OCI-M2 (cell line): ENCODE measurements around the gene MYORG.

Experiments used
- DNase-seq: peaks from one replicate; lab custom pipeline; 2025; ENCODE audit not compliant: unreplicated experiment; lab: John Stamatoyannopoulos, UW

Gene MYORG

DNA sequence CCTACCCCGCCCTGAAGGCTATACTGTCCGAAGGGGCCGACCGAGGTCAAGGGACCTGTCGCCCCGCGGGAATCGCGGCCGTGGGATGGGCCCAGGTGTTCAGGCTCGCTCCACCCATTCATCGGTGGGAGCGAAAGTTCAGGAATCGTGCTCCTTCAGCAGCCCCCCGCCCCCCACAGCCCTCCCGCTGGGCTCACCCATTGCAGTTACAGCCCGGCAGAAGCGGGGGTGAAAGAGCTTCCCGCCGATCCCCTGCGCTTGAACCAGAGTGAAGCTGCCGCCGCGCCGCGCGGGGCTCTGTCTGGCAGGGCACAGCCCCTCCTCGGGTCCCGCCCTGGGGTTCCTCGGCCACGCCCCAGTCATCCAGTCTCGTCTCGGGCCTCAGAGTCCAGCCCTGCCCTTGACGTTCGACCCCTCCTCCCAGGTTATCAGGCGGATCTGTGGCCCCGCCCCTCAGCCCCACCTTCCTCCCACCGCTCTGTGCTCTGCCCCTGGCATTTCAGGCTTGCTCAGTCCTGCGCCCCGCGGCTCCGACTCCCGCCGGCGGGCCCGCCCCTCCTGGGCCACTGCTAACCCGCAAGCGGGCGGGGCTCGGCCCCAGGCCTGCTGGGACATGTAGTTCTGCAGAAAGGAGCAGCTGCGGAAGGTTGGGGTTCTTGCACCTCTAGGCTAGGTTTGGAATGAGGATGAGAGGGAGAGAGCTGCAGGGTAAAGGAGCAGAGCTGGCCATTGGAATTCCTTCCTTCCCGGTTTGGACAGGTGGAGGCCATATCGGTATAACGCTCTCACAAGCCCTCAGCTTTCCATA is at the start of gene MYORG:
TSS of gene MYORG (minus strand) at position 303 of the 808 bp plus-strand sequence. CDS start 3,955 bp downstream, outside the sequence.
- peak; percentile 72 for DNase-seq

- no peak for DNase-seq
These were observed 43.2 kb upstream of the MYORG start for GRCh38 chr9:34419716-34420504.

- DNase-seq: no peak
These were observed 41.0 kb upstream of the MYORG start for GRCh38 chr9:34417734-34418133.

DNA sequence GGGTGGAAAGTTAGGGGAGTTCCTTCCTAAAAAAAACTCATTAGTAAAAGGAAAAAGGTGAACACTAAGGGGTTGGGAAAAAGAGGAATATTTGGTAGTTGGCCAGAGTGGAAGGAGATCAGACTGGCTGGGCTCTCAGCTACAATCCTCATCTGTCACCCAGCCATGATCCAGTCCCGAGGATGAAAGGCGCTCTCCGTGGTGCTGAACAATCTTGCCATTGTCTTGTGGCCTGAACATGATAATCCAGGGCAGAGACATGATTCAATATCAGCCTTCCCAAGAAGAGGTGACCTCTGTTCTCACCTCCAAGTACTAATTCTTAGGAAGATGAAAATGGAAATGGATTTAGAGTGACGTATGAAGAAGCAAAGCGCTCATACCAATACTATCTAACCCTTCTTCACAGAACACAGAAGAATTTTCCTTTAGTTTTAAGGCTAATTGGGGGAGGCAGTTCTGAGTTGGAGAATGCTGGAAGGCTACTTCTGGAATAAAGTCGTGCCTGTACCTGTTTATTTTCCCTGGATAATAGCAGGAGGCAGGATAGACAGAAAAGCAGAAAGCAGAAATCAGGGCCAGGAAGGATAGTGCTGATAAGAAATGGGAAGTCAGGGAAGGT is 36.6 kb upstream of the MYORG start:
- peak; percentile 33 for DNase-seq

DNA sequence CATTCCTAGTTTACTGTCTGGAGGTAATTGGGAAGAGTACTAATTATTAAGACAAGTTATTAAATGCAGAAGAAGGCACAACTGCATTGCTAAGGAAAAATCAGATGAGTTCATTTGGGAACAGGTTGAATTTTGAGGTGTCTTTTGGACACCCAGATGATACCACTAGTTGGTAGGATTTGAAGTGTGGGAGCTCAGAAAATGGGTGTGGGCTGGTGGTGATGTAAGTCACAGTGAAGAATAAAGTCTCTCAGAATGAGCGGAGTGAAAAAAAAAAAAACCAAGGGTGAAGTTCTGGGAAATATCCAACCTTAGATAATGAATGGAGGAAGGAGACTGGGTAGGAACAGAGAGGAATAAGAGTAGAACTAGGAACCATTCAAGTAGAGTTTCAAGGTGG is 35.6 kb upstream of the MYORG start:
- DNase-seq: no peak

GRCh38 chr9:34409154-34409553 is 32.5 kb upstream of the MYORG start:
- DNase-seq: no peak

DNA sequence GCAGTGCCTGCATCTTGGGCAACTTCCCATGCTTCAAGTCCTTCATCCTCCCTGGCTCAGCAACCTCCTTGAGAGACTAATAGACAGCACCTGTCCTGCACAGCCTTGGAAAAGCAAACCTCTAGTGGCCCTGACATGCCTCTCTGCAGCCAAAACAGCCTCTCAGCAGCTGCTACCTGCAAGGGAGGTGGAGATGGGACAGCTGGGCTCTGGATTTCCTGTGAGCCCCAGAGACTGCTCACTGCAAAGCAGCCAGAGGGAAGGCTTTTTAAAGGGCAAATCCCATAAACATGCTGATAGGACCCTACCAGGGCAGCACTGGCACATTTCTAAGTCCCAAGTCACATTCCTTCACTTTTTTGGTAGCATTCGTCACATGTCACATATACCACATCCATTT is 31.5 kb upstream of the MYORG start:
- no peak for DNase-seq

DNA sequence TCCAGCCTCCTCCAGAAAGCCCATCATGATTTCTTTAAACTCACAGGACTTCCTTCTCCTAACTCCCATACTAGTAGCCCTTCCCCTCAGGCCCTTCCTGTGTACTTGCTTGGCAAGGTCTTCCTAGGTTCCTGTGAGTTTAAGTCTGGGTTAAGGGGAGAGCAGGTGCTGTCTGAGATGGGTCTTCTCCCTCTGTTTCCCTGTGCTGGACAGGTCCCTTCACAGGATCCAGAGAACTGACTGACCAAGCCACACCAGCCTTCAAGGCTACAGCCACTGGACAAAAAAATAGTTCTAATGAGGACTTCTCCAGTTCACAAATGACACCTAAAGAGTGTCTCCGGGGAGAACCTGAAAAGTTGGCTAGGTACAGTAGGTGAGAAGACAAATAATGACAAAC is 29.5 kb upstream of the MYORG start:
- no peak for DNase-seq

GRCh38 chr9:34405719-34406118 is 29.0 kb upstream of the MYORG start:
- DNase-seq: no peak

DNA sequence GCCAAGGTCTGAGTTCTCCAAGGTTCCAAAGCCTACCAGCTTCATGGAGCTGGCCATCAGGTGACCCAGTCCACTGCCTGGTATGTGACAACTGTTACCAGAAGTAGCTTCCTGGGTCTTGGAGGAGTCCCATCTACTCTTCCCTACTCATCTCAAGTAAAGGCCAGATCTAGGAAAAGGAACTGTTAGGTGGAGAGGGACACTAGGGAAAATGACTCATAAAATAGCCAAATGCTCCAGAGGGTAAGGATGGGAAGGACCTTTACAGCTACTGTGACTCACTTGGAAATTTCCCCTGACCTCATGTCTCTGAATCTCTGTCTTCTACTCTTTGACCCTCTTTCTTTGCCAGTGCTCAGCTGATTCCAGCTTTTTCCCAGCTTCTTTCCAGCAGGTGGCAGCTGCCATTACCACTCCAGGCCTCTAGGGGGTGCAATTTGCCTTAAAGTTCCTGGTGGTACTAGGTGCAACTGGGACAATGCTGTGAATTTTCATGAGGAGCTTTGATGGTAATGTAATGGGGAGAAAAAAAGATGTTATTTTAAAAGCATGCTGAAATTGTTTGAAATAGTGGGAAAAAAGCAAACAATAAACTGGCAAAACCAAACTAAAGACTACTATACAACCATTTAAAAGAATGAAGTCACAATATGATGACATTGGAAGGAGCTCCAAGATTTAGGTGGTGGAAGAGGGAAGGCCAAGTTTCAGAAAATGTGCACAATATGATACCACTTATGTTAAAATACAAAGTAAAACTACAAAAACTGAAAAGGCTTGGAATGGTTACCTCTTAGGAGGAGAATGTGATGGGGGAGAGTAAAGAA is 27.1 kb upstream of the MYORG start:
- DNase-seq: no peak

DNA sequence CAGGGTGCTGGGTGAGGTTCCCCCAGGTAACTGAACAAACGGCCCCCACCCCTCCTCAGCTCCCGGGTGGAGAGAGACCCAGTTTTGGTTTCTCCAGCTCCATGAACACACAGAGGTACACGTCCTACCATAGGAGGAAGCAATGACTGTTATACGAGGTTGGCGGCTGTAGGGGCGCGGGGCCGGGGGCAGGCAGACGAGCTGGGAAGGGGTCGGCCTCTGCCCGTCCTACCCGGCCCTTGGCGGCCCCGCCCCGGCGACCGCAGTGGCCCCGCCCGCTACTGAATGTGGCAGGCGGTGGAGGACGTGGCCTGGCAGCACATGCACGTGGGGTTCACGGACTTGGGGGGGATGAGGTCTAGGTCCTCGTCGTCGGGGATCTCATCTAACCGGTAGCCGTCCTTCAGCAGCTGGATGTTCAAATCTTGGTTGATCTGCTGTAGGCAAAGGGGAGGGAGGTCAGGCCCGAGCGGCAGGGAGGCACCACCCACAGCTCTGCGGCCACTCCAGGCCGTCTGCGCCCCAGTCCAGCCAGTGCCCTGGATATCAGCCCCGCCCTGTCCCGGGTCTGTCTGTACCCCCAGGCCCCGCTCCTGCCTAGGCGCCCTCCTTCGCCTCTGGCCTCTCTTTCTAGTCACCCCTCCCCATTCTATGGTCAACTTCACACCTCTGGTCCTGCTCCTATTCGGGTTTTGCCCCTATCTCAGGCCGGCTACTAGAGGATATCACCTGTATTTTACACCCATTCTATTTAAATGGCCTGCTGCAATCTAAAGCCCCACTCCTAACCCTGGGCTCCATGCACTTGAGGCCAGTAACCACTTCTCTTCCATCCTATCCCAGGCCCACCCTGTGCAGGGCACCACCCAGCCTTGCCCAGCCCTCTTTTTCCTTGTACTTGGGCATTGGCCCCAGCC is 24.2 kb upstream of the MYORG start:
- DNase-seq: no peak

- no peak for DNase-seq
These were observed 23.6 kb upstream of the MYORG start for GRCh38 chr9:34400275-34400674.

DNA sequence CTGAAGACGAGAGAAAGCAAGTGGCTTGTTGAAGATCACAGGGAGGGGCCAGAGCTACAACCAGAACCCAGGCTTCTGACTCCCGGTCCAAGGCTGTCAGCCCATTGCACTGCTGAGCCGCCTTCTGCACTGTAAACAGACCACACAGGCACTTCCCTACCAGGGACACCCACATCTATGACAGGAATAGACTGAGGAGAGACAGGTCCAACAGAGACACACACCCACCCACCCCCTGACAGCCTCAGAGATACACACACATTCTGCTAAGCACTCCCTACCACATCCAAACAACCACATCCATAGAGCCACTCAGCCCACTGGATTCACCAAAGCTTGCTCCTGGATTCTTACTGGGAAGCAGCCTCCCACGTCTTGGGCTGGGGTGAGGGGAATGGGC is 23.0 kb upstream of the MYORG start:
- no peak for DNase-seq

- DNase-seq: no peak
These were observed 22.2 kb upstream of the MYORG start for GRCh38 chr9:34398875-34399274.

DNA sequence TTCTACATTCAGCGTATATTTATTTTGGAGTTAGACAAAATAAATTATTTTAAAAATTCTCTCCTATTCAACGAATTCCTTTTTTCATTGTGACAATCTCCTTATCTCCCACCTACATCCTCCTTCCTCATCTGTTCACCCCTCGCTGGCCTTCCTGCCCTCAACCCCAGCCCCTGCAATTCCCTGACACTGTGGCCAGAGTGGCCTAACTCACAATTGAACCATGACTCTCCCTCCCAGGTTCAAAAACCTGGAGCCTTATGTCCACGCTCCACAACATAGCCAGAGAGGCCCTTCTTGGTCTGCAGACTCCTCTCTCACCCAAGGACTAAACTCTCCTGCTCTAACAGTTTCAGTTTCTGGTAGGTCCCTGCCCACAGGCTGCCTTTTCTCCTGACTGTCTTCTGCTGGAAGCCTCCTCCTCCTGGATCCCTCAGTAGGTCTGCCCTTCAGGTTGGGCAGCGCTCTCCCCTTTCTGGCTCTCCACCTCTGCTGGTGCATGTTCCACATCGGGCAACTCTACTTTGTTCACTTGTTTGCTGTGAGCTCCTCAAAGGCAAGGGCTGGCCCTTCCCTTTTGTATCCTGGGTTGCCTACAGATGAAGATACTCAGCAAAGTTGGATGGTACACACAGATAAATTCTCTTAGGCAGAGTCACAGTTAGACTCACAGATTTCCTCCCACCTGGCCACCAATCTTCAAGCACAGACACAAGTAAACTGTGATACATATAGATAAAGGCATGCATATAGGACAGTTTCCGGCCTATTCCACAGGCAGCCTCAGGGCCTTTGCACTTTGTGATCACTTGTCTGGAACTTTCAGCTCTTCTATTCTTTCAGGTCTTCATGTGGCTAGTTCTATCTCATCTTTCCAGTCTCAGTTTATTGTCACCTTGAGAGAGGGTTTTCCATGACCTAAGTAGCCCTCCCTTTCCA is 19.8 kb upstream of the MYORG start:
- DNase-seq: no peak

DNA sequence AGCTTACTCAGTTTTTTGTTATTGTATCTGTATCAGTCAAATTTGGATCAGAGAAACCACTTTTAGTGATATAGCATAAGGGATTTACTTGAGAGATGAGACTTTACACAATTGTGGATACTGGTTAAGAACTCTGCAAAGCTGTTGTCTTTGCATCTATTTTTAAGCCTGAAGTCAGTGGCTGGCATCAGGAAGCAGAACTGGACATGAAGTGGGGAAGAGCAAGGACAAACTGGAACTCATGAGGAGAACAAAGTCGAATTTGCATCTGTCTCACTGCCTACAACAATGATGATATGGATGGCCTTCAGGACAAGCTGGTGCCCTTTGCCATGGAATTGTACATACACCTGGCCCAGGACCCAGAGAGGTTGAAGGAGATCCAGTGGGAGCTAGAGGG is 15.8 kb upstream of the MYORG start:
- no peak for DNase-seq

GRCh38 chr9:34387239-34387638 is 10.5 kb upstream of the MYORG start:
- no peak for DNase-seq

DNA sequence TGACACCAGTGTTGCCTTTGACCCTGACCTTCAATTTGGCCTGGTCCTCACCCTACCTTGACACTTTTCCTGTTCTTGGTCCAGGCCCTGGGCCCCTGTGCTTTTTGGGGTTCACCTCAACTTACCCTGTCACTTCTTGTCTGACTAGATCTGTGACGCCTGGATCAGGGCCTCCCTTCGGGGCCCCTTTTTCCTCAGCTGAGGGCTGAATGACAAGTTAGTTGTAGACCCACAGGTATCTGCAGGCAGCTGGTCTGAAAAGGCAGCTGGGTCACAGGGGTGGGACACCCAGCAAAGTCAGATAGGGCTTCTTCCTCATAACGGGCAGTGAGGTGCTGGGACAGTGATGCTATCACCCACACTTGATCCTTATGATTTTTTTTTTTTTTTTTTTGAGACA is 10.0 kb upstream of the MYORG start:
- no peak for DNase-seq
